HCT116 (cell line): ENCODE results near the gene GARIN5A. TPM values are rescaled to one million over a fixed set of nuclear protein-coding genes. Genes with fewer than 3 reads are reported as not detected.

Experiments
- ATAC-seq: fragments of 200-7000 bp; cut with Tn5 transposase; 2 replicates; pipeline ENCODE4 v1.9.1; 2020; ENCODE audit warnings: mild to moderate bottlenecking, moderate library complexity
- BruUV-seq: library from RNA; stranded (reverse); fragments of 400-500 nt; replicated peaks from 2 replicates; lab custom pipeline; 2021; lab: Mats Ljungman, UMichigan
- CTCF ChIA-PET: fragments of 300-600 bp; sonication (Branson Sonifier 250); formaldehyde crosslinking; loops from one replicate; lab custom pipeline; 2021; ENCODE audit warnings: antibody characterized with exemption; lab: Charles Lee
- POLR2A ChIA-PET: fragments of 300-600, 350-600 bp; sonication (Branson Sonifier 250); formaldehyde crosslinking; loops from one replicate; lab custom pipeline; 2021; ENCODE audit warnings: antibody characterized with exemption; lab: Charles Lee
- RAD21 ChIA-PET, 2 experiments: fragments of 300-600 bp; sonication (Branson Sonifier 250); formaldehyde crosslinking; loops; one replicate each; lab custom pipeline; 2023; ENCODE audit warnings: low total read pairs in 2 of 2; ENCODE audit not compliant: uncharacterized antibody in 2 of 2, unreplicated experiment in 2 of 2, low non-redundant PET in 1 of 2; lab: Charles Lee
- DNase-seq: peaks from one replicate; pipeline ENCODE4 v3.0.0-alpha.2; 2010; ENCODE audit warnings: low read depth, low spot score
- H2AFZ ChIP-seq: fragments of 200-600 bp; shearing (Covaris generic), sonication (generic); 2 replicates; pipeline ENCODE4 v1.6.1; 2017; ENCODE audit warnings: low read depth, mixed run types, mixed read lengths, antibody characterized with exemption, low read length; ENCODE audit not compliant: poor library complexity, severe bottlenecking
- H3K27ac ChIP-seq: 2 replicates; pipeline ENCODE4 v1.5.1; 2012; ENCODE audit warnings: low read depth, low read length
- H3K27me3 ChIP-seq: fragments of 200-600 bp; sonication (generic); 2 replicates; pipeline ENCODE4 v1.6.1; 2016; ENCODE audit warnings: mixed run types, low read length, mixed read lengths; ENCODE audit not compliant: insufficient read depth
- H3K36me3 ChIP-seq, 2 experiments: fragments of 200-500 bp in 1 of 2; fragments of 200-600 bp in 1 of 2; sonication (Bioruptor generic) in 1 of 2; sonication (generic) in 1 of 2; 2 replicates each; pipeline versions ENCODE4 v1.5.1 to v1.6.1; 2014 to 2016; ENCODE audit warnings: low read length in 2 of 2, inconsistent platforms in 1 of 2, mixed read lengths in 1 of 2, mixed run types in 1 of 2; ENCODE audit not compliant: insufficient read depth in 2 of 2, control insufficient read depth in 1 of 2
- H3K4me1 ChIP-seq, 2 experiments: fragments of 200-600 bp in 1 of 2; sonication (generic) in 1 of 2; 2 replicates each; pipeline versions ENCODE4 v1.5.1 to v1.6.1; 2012 to 2017; ENCODE audit warnings: low read length in 2 of 2, inconsistent platforms in 1 of 2, mild to moderate bottlenecking in 1 of 2, mixed read lengths in 1 of 2, mixed run types in 1 of 2, moderate library complexity in 1 of 2; ENCODE audit not compliant: insufficient read depth in 2 of 2, control insufficient read depth in 1 of 2
- H3K4me2 ChIP-seq: fragments of 200-600 bp; sonication (generic); 2 replicates; pipeline ENCODE4 v1.6.1; 2017; ENCODE audit warnings: mixed run types, low read length, mixed read lengths
- H3K4me3 ChIP-seq, 2 experiments: fragments of 200-600 bp in 1 of 2; sonication (generic) in 1 of 2; replicated peaks in 1 of 2; 2 replicates each; pipeline ENCODE4 v1.5.1; 2011 to 2016; ENCODE audit warnings: low read length in 2 of 2, control low read depth in 1 of 2, low read depth in 1 of 2, mild to moderate bottlenecking in 1 of 2, mixed read lengths in 1 of 2, mixed run types in 1 of 2
- H3K79me2 ChIP-seq: fragments of 200-600 bp; sonication (generic); 2 replicates; pipeline ENCODE4 v1.6.1; 2017; ENCODE audit warnings: mild to moderate bottlenecking, mixed run types, low read length, moderate library complexity, mixed read lengths; ENCODE audit not compliant: insufficient read depth
- H3K9ac ChIP-seq: fragments of 200-600 bp; sonication (generic); 2 replicates; pipeline ENCODE4 v1.6.1; 2016; ENCODE audit warnings: low read length, mixed read lengths
- H3K9me2 ChIP-seq: fragments of 200-600 bp; sonication (generic), shearing (Covaris generic); 2 replicates; pipeline ENCODE4 v1.6.1; 2017; ENCODE audit warnings: mixed run types, mild to moderate bottlenecking, moderate library complexity; ENCODE audit not compliant: insufficient read depth
- H3K9me3 ChIP-seq, 2 experiments: fragments of 200-500 bp in 1 of 2; fragments of 200-600 bp in 1 of 2; sonication (Bioruptor generic) in 1 of 2; sonication (generic) in 1 of 2; 2 replicates each; pipeline ENCODE4 v1.6.1; 2014 to 2017; ENCODE audit warnings: low read length in 2 of 2, mixed read lengths in 2 of 2, inconsistent platforms in 1 of 2, low read depth in 1 of 2, mild to moderate bottlenecking in 1 of 2, mixed run types in 1 of 2, moderate library complexity in 1 of 2; ENCODE audit not compliant: control insufficient read depth in 1 of 2, insufficient read depth in 1 of 2
- H4K20me1 ChIP-seq: fragments of 200-600 bp; sonication (generic), shearing (Covaris generic); 2 replicates; pipeline ENCODE4 v1.6.1; 2017; ENCODE audit warnings: mixed run types, mild to moderate bottlenecking, moderate library complexity; ENCODE audit not compliant: insufficient read depth
- ATF3 ChIP-seq: IDR thresholded peaks from 2 replicates; pipeline ENCODE4 v1.6.1; 2012
- CBX3 ChIP-seq: IDR thresholded peaks from 2 replicates; pipeline ENCODE4 v1.6.1; 2012; ENCODE audit warnings: low read depth
- CEBPB ChIP-seq: IDR thresholded peaks from 2 replicates; pipeline ENCODE4 v1.6.1; 2012; ENCODE audit warnings: low read depth
- ELF1 ChIP-seq: IDR thresholded peaks from 2 replicates; pipeline ENCODE4 v1.6.1; 2012; ENCODE audit warnings: low read depth, borderline replicate concordance
- EZH2 ChIP-seq: fragments of 200-600 bp; sonication (generic); IDR thresholded peaks from 2 replicates; pipeline ENCODE4 v1.6.1; 2017; ENCODE audit warnings: antibody characterized with exemption, mixed run types
- EZH2phosphoT487 ChIP-seq: fragments of 200-600 bp; IDR thresholded peaks from 2 replicates; pipeline ENCODE4 v1.6.1; 2018; ENCODE audit warnings: antibody characterized with exemption, borderline replicate concordance
- FOSL1 ChIP-seq: IDR thresholded peaks from 2 replicates; pipeline ENCODE4 v1.6.1; 2012; ENCODE audit warnings: low read depth
- JUND ChIP-seq: IDR thresholded peaks from 2 replicates; pipeline ENCODE4 v1.6.1; 2012
- MAX ChIP-seq: IDR thresholded peaks from 2 replicates; pipeline ENCODE4 v1.6.1; 2012
- POLR2A ChIP-seq: IDR thresholded peaks from 2 replicates; pipeline ENCODE4 v1.7.0; 2011; ENCODE audit warnings: borderline replicate concordance; ENCODE audit not compliant: insufficient read depth, insufficient read length; ENCODE audit errors: extremely low read depth
- POLR2AphosphoS5 ChIP-seq: IDR thresholded peaks from 2 replicates; pipeline ENCODE4 v1.6.1; 2011; ENCODE audit warnings: mild to moderate bottlenecking, low read depth, low read length, moderate library complexity
- RAD21 ChIP-seq: IDR thresholded peaks from 2 replicates; pipeline ENCODE4 v1.6.1; 2012; ENCODE audit warnings: low read depth, mild to moderate bottlenecking
- REST ChIP-seq: IDR thresholded peaks from 2 replicates; pipeline ENCODE4 v1.6.1; 2012; ENCODE audit warnings: low read depth
- SIN3A ChIP-seq: IDR thresholded peaks from 2 replicates; pipeline ENCODE4 v1.6.1; 2012; ENCODE audit warnings: low read depth
- SRF ChIP-seq: IDR thresholded peaks from 2 replicates; pipeline ENCODE4 v1.6.1; 2012; ENCODE audit warnings: low read depth
- TCF7L2 ChIP-seq: IDR thresholded peaks from 2 replicates; pipeline ENCODE4 v1.7.0; 2011; ENCODE audit warnings: borderline replicate concordance, inconsistent platforms; ENCODE audit not compliant: insufficient read depth, insufficient read length; ENCODE audit errors: extremely low read depth
- YY1 ChIP-seq: IDR thresholded peaks from 2 replicates; pipeline ENCODE4 v1.6.1; 2011; ENCODE audit warnings: low read length, low read depth, moderate library complexity, mild to moderate bottlenecking; ENCODE audit not compliant: insufficient replicate concordance; ENCODE audit errors: extremely low read depth
- intact Hi-C: fragments of 100-400 bp; cut with micrococcal nuclease; formaldehyde crosslinking; loops from 2 replicates; pipeline ENCODE4 v1.10.0; 2022
- total RNA-seq: library from RNA; stranded (reverse); gene quantifications from one replicate; pipeline ENCODE4 v1.2.1, GENCODE V29; 2021; ENCODE audit not compliant: unreplicated experiment

The GARIN5A gene
- total RNA-seq, 1 experiment from 2014 or later: 12.2 TPM

GRCh38 chr19:50512112-50512998 is 35.7 kb upstream of the GARIN5A start (continued):
- TF ChIP-seq EZH2phosphoT487 (no peak), MAX (no peak), ATF3 (no peak), ELF1 (no peak), JUND (no peak), CEBPB (no peak)

GRCh38 chr19:50511069-50511822 is 34.6 kb upstream of the GARIN5A start, which contains the start of gene JOSD2:
Gene JOSD2, minus strand, starts transcription at chr19:50511191. Its CDS starts 760 bp downstream, at chr19:50510431.
- Histone ChIP-seq H3K4me2 (peak within 1 kb of the TSS; percentile 91), H3K27ac (peak within 1 kb of the TSS; percentile 77), H3K9me2 (no peaks in the 10 kb centered on the region), H2AFZ (no peak within 1 kb of the TSS), H3K9ac (peak within 1 kb of the TSS; percentile 90), H3K4me3 (peak within 1 kb of the TSS; percentile 82 to 90), H3K9me3 (no peaks in the 10 kb centered on the region), H4K20me1 (no peaks in the 10 kb centered on the region), H3K79me2 (peaks cover 8% of the 10 kb centered on the region; the same call in 1 of the 2 replicates), H3K4me1 (peaks cover 3 to 15% of the 10 kb centered on the region in 2 experiments; a peak in 3 of 4 replicates), H3K27me3 (no peaks in the 10 kb centered on the region), H3K36me3 (no peaks in the 10 kb centered on the region)
- CTCF ChIA-PET: interaction anchor here (0.9 to 1.7 kb wide), 5 partner anchors 26 to 154 kb away, joined by 3 to 11 read pairs (median 6); no protein-coding TSS in a partner anchor
- peak; percentile 99 for DNase-seq
- BruUV-seq: no TSS peak
- peak; percentile 93 for ATAC-seq
- RAD21 ChIA-PET: no interaction called here
- intact Hi-C loops: loop anchor here (1.0 kb wide), 1 partner anchor 35 kb away; the partner anchor contains the start of genes EMC10 and GARIN5A
- POLR2A ChIA-PET: no interaction called here
- no peak for TF ChIP-seq REST
- peak; percentile 72 for TF ChIP-seq JUND
- peak; percentile 87 for TF ChIP-seq SIN3A
- TF ChIP-seq ELF1: peak; percentile 99
- TF ChIP-seq CBX3: peak; percentile 94
- peak; percentile 70 for TF ChIP-seq TCF7L2
- TF ChIP-seq ATF3: no peak
- peak; percentile 58 for TF ChIP-seq YY1
- TF ChIP-seq POLR2AphosphoS5: peak; percentile 61; the same call in 1 of the 2 replicates
- no peak for TF ChIP-seq RAD21
- TF ChIP-seq SRF: peak; percentile 78
- TF ChIP-seq EZH2phosphoT487: no peak
- TF ChIP-seq POLR2A: peak; percentile 31
- TF ChIP-seq FOSL1: no peak
- no peak for TF ChIP-seq EZH2
